GM21786 (cell line): ENCODE data around the gene KIN.
"Not testable (repeated sequence)": the region's sequence is repeated elsewhere in the genome, so short reads cannot be mapped to it uniquely, and the experiment has no call there.

Experiments
- ATAC-seq: cut with Tn5 transposase; IDR thresholded peaks from one replicate; pipeline ENCODE4 v1.9.1; 2021; ENCODE audit not compliant: unreplicated experiment

The KIN gene

DNA sequence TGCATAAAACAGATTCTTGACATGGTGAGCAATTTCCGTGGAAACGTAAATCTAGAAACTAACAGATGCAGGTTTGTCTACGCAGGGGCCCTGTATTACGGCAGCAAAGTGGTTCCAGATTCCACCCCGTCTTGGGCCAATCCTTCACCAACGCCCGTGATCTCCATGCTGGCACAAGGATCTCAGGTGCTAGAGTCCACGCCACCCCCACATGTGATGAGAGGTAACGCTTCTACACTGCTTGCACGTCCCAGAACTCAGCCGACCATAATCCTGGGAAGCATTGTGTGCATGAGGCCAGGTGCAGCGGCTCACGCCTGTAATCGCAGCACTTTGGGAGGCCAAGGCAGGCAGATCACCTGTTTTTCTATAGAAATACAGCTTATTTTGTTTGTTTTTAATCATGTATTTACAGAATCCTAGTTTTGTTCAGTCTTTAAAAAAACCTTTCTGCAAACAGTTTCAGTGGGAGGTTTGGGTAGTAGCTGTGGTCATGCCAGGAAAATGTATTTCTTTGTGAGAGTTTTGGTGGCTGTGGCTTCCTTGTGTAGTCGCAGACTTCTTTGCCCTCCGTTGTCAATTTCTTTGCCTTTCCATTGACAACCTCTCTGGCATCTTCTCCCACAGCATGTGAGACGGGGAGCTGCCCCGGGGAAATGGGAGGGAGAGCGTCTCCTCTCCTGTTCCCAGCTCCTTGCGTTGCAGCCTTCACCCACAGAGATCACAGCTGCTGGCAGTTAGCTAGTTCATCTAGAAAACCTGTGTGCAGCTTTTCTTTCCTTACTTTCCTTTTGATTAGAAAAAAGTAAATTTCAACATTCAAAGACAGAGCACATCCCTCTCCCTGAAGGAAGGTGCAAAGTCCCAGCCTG is 49.0 kb downstream of the KIN start:
- no peak for ATAC-seq

DNA sequence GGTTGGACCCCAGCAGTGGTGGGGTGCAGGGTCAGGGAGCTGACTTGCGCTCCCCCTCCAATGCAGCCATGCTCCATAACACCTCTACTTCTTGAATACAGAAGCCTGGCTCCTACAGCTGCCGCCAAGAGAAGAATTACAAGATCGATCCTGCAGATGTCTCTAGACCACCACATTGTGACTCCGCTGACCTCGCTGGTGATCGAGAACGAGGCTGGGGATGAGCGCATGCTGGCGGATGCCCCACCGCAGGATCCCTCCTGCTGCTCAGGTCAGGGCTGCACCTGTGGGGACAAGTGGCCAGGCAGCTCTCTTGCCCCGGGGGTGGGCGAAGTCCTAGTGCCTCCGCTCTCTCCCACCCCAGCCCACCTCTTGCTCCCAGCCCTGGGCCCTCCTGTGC is 53.0 kb downstream of the KIN start:
- ATAC-seq = no peak

DNA sequence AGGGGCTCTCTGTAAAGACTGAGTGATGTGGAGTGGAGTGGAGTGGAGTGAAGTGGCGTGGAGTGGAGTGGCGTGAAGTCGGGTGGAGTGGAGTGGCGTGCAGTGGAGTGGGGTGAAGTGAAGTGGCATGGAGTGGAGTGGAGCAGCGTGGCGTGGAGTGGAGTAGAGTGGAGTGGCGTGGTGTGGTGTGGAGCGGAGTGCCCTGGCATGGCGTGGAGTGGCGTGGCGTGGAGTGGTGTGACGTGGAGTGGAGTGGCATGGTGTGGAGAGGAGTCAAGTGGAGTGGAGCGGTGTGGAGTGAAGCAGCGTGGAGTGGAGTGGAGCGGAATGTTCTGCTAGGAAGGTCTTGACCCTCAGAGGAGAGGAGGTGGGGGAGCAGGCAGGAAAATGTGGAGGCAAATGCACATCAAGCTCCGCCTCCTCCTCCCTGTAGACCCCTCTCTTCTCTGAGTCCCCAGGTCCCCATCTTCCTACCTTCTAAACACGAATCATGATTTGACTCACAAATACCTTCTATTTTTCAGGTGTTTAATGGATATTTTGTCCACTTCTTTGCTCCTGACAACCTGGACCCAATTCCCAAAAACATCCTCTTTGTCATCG is 64.8 kb downstream of the KIN start:
- ATAC-seq = no peak

DNA sequence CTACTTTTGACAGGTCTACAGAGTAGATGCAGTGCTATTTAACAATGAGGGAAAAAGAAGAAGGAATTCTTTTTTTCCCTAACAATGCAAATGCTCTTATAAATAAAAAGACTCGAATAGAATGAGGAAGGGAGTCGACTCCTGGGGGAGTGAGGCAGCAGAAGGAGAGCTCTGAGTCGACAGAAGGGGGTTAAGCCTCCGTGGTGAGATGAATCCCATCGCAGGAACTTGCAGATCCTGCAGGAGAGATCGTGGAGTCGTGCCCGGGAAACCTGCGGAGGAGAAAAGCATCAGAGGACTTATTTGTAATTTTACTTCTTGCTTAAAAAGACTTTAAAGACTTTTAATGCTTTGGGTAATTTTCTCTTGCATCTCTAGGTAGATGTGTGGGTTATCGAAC is 67.3 kb downstream of the KIN start:
- no peak for ATAC-seq

DNA sequence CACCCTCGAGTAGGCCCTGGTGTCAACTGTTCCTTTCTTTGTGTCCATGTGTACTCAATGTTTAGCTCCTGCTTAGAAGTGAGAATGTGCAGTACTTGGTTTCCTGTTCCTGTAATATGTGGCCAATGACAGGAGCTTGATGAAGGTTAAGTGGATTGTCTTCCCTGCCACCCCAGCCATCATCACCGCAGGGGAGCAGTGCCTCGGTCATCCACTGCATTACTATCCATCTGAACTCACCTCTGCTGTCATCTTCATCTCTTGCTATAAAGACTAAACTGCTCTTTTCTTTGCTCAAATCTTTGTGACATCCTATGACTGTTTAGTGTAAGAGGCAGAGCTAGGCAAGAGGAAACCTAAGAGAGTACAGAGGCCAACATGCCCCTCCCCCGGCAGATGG is 69.1 kb downstream of the KIN start:
- no peak for ATAC-seq

DNA sequence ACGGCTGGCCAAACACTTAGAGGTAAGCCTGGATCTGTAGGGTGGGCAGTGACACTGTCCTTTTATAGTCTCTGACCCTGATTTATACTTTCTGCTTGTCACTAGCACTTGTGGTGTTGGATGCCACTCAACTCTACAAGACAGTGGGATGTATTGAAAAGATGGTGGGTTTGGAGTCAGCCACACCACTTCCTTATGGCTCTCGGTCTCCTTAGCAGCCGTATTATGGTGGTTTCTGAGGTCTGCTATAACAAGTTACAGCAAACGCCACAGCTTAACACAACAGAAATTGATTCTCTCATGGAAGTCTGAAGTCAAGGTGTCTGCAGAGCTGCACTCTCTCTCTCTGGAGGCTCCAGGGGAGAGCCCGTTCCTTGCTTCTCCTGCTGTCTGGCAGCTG is 70.0 kb downstream of the KIN start:
- no peak for ATAC-seq

DNA sequence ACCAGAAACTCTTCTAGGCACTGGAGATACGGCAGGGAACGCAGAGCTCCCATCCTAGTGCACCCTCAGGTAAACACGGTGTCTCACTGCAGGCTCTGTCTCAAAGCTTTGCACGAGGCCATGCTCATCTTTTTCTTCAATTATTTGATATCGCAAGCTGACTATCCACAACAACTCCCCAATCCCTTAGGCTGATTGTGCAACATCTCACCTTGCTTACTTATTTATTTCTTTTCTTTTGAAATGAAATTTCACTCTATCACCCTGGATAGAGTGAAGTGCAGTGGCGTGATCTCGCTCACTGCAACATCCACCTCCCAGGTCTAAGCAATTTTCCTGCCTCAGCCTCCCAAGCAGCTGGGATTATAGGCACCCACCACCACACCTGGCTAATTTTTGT is 72.3 kb downstream of the KIN start:
- ATAC-seq = no peak

DNA sequence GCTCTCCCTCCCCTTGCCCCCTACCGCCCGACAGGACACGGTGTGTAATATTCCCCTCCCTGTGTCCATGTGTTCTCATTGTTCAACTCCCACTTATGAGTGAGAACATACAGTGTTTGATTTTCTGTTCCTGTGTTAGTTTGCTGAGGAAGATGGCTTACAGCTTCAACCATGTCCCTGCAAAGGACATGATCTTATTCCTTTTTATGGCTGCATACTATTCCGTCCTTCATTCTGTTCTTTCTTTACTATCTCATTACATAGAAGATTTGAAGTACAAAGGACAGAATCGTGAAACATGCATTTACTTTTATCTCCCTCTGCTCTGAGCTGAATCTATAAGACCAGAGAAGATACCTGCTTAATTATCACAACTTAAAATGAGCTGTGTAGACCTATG is 76.7 kb downstream of the KIN start:
- ATAC-seq = not testable (repeated sequence)

DNA sequence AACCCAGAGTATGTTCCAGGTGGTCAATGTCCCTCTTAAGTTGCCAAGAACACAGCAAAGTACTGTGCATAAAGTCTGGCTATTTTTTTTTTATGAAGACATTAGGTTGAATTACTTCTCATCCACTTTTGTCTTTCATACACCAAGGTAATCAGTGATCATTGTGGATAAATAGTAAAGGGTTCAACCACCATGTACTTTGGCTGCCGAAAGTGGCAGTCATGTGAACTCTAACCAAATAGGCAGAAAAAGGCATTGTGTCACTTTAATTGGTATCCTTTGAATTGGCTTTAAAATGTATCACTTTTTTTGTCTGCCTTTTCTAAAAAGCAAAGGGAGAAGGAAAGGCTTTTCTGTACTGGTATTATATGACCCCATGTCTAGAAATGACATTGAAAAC is 77.3 kb downstream of the KIN start:
- no peak for ATAC-seq

DNA sequence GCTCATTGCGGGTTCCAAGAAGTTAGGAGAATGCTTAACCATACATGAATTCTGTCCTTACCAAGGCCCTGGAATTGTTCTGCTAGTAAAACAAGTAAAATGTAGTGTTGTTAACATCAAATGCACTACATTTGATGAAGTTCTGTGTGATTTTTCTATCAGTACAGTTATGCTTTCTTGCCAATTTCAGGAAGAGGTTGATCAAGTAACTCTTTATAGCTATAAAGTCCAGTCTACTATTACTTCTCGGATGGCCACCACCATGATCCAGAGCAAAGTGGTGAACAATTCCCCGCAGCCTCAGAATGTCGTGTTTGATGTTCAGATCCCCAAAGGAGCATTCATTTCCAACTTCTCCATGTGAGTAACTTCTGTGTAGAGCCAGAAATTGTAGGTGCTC is 79.0 kb downstream of the KIN start:
- ATAC-seq = no peak

DNA sequence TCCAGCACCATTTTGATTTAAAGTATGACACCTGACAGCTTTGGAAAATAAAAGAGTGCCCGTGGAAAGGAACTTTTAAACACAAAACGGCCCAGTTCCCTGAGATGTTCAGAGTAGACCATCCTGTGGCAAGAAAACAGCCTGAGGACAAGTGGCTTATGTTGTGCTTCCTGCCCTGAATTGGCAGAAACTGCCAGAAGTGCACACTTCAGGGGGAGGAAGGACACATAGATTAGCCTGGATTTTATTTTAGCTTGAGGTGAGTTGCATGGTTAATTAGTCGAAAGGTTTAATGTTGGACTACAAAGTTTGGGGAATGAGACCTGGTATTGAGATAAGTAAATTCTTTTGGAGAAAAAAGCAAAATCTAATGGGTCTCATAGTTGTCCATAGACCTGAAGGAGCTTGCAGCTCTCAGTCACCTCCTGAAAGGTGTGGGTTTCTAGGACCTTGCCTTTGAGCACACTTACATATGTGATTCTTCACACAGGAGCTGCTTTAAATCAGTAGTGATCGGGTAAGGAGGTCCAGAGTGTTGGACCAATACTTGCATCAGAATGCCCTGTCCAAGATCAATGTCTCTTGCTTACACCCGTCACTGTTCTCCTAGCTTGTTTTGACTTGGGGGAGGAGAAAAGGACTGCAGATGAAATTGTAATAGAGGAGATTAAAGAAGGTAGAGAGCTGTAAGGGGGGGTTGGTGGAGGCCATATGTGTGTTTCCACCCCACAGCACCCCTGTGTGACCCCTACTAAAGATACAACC is 79.8 kb downstream of the KIN start:
- ATAC-seq = no peak

DNA sequence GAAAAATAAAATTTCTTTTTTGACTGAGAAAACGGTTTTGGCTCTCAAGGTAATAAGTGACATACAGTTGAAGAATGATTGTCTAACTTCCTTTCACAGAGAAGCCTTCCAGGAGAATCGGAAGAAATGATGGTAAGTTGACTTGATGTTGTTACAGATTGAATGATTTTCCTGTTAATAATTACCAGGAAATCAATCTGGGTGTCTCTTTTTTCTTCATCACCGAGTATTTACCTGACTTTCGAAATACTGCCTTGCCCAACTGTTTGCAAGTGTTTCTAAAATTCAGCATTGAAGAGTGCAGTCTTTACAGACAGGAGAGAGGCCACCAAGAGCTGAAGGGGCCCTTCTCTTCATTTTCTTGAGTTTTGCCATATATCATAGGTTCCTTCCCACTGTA is 80.7 kb downstream of the KIN start:
- no peak for ATAC-seq

DNA sequence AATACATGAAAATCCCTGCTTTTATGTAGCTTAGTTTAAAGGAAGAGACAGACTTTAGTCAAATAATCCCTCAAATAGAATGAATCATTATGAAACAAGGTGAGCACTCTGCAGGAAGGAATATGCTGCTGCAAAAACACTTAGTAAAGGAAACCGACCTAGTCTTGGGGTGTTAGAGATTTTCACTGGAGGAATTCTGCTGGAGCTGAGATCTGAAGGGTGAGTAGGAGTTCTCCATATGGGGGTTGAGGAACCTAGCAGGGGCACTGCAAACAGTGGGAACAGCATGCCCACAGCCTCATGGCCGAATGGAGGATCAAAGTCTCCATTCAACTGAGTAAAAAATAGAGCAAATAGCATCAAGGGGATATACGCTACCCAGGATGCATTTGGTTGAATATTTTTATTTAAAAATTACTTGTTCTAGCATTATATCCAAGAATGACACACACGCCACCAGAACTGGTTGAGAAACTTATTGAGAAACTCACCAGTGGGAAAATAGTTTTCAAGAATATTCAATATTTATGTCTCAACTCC is 81.2 kb downstream of the KIN start:
- ATAC-seq = no peak

DNA sequence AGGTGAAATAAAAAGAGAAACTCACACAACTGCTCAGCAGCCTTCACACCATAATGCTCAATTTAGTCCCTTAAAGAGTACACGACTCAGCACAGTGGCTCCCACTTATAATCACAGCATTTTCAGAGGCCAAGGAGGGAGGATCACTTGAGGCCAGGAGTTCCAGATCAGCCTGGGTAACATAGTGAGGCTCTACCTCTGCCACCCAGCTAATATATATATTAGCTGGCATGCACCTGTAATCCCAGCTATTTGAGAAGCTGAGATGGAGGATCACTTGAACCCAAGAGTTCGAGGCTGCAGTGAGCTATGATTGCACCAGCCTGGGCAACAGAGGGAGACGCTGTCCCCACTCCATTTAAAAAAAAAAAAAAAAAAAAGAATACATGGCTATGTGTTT is 82.5 kb downstream of the KIN start:
- no peak for ATAC-seq

DNA sequence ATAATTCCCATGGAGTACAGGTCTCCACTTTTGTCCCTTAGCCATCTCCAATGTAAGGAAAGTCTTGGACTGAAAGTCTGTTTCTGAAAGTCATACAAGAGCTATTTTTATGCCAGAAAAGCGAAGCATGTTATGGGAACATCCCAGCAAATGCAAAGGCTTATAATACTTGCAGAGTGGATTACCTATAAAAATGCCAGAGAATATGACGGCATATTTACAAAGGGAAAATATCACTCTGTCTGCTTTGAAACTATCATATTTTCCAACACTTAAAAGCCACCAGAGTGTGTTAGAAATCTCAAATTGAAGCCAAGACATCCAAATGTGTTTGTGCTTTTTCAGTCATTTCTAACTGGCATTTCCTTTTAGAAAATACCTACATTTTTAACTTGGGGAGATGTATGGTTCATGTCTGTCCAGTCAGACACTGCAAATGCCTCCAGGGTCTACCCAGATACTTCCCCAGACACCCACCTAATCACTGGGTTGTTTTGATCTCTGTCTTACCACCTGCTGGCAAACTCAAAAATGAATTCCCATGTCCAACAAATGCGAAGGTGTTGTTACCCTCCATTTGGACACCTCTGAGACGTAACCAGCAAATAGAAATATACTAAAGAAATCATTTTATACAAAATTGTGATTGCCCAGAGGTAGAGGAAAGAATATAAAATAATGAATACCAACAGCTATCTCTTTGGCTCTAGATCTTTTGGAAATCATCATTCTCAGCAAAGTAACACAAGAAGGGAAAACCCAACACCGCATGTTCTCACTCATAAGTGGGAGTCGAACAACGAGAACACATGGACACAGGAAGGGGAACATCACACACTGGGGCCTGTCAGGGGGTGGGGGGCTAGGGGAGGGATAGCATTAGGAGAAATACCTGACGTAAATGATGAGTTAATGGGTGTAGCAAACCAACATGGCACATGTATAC is 83.4 kb downstream of the KIN start:
- no peak for ATAC-seq

DNA sequence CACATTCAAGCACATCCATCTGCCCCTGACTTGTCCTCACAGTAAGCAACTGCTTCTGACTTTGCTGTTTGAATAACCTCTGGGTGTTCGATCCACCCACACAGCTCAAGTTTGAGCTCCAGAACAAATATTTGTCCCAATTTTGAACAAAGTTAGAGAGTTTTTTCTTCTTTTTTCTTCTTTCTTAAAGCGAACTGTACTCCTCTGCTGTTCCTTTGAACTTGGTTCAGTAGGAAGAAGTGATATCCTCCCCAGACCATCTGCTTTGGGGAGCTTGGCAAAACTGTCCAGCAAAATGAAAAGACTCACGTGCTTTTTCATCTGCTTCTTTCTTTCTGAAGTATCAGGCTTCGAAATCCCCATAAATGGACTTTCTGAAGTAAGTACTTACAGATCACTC is 84.7 kb downstream of the KIN start, which contains the start of gene ITIH2:
TSS of gene ITIH2 (plus strand) at position 177 of the 400 bp plus-strand sequence. CDS start at position 296, 119 bp downstream.
- ATAC-seq = no peak

DNA sequence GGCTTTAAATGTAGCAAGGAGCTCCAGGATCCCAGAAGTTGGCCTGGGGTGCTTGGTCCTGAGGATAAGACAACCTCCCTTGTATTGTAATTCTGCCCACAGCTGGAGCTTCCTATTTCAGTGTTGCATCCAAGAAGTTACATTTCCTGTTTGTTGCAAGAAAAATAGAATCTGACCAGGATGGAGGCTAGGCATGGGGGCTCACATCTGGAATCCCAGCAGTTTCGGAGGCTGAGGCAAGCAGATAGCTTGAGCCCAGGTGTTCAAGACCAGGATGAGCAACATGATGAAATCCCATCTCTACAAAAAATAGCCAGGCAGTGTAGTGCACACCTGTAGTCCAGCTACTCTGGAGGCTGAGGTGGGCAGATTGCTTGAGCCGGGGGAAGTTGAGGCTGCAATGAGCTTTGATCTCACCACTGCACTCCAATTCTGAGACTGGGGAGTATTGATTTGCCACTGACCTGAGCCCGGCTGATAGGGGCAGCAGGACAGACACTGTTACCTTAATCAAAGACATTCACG is 85.4 kb downstream of the KIN start:
- ATAC-seq = no peak

DNA sequence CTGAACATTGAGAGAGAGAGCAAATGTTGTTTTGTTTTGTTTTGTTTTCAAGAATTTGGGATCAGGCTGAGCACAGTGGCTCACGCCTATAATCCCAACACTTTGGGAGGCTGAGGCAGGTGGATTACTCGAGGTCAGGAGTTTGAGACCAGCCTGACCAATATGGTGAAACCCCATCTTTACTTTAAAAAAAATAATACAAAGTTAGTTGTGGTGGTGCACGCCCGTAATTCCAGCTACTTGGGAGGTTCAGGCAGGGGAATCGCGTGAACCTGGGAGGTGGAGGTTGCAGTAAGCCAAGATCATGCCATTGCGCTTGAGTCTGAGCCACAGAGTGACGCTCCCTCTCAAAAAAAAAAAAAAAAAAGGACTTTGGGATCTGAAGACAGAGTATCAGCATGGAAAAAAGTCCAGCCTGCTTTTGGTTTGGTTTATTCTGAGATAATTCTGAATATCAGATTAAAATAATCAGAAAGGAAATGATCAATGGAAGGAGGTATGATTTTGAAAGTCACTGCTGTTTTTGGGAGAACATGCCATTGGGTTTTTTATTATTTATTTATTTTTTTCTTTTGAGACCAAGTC is 86.5 kb downstream of the KIN start:
- no peak for ATAC-seq
